GM10266 (cell line): ENCODE results near the gene BCAN.

Experiments used
- DNase-seq: peaks from one replicate; pipeline ENCODE4 v3.0.0; 2012; ENCODE audit errors: extremely low spot score
- TF ChIP-seq, protein P1 (sequence below): IDR thresholded peaks from 2 replicates; pipeline ENCODE4 v1.5.1; 2012; ENCODE audit warnings: mild to moderate bottlenecking, low read depth; ENCODE audit not compliant: control insufficient read depth, insufficient read depth; ENCODE audit errors: missing control alignments

BCAN gene

DNA sequence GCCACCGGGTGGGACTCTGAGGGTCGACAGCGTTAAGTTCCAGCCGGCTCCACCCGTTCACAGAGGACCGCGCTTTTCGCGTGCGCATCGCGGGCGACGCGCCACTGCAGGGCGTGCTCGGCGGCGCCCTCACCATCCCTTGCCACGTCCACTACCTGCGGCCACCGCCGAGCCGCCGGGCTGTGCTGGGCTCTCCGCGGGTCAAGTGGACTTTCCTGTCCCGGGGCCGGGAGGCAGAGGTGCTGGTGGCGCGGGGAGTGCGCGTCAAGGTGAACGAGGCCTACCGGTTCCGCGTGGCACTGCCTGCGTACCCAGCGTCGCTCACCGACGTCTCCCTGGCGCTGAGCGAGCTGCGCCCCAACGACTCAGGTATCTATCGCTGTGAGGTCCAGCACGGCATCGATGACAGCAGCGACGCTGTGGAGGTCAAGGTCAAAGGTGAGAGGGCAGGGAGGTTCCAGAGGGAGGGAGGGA, 4.9 kb downstream of the BCAN start:
- DNase-seq: no peak
- TF ChIP-seq, protein P1, sequence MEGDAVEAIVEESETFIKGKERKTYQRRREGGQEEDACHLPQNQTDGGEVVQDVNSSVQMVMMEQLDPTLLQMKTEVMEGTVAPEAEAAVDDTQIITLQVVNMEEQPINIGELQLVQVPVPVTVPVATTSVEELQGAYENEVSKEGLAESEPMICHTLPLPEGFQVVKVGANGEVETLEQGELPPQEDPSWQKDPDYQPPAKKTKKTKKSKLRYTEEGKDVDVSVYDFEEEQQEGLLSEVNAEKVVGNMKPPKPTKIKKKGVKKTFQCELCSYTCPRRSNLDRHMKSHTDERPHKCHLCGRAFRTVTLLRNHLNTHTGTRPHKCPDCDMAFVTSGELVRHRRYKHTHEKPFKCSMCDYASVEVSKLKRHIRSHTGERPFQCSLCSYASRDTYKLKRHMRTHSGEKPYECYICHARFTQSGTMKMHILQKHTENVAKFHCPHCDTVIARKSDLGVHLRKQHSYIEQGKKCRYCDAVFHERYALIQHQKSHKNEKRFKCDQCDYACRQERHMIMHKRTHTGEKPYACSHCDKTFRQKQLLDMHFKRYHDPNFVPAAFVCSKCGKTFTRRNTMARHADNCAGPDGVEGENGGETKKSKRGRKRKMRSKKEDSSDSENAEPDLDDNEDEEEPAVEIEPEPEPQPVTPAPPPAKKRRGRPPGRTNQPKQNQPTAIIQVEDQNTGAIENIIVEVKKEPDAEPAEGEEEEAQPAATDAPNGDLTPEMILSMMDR: no peak

DNA sequence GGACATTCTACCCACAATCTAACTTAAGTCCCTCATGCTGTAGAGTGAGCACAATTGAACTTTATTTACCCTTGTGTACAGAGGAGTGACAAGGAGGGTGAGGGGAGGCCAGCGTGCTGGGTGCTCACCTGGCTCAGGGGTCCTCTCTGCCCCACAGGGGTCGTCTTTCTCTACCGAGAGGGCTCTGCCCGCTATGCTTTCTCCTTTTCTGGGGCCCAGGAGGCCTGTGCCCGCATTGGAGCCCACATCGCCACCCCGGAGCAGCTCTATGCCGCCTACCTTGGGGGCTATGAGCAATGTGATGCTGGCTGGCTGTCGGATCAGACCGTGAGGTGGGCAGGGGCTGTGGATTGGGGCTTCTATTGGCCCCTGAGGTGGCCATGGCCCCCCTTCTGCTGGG, 5.4 kb downstream of the BCAN start:
- no peak for DNase-seq
- TF ChIP-seq, protein P1: no peak

DNA sequence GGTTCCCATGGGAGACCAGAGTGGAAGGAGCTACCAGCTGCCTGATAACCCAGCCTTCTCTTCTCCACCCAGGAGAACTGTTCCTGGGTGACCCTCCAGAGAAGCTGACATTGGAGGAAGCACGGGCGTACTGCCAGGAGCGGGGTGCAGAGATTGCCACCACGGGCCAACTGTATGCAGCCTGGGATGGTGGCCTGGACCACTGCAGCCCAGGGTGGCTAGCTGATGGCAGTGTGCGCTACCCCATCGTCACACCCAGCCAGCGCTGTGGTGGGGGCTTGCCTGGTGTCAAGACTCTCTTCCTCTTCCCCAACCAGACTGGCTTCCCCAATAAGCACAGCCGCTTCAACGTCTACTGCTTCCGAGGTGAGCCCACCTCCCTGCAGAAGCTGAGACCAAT, 6.6 kb downstream of the BCAN start:
- DNase-seq: no peak
- TF ChIP-seq, protein P1: no peak

DNA sequence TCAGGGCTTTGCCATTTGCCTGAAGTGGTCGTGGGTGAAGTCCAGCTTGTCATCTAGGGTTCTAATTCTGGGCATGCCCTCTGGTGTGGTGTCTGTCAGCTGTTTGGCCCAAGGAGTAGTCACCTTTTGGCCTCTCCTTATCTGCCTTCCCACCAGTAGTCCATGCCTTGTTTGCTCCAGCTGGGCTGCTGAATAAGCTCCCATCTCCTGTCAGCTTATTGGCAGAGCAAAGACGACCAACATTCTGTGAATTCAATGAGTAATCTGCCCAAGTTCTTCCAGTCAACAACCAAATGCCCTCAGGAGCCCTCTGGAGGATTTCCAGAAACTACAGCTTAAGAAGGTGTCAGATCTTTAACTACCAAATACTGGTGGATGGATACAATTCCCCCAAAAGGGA, 7.0 kb downstream of the BCAN start:
- TF ChIP-seq, protein P1: no peak
- no peak for DNase-seq

DNA sequence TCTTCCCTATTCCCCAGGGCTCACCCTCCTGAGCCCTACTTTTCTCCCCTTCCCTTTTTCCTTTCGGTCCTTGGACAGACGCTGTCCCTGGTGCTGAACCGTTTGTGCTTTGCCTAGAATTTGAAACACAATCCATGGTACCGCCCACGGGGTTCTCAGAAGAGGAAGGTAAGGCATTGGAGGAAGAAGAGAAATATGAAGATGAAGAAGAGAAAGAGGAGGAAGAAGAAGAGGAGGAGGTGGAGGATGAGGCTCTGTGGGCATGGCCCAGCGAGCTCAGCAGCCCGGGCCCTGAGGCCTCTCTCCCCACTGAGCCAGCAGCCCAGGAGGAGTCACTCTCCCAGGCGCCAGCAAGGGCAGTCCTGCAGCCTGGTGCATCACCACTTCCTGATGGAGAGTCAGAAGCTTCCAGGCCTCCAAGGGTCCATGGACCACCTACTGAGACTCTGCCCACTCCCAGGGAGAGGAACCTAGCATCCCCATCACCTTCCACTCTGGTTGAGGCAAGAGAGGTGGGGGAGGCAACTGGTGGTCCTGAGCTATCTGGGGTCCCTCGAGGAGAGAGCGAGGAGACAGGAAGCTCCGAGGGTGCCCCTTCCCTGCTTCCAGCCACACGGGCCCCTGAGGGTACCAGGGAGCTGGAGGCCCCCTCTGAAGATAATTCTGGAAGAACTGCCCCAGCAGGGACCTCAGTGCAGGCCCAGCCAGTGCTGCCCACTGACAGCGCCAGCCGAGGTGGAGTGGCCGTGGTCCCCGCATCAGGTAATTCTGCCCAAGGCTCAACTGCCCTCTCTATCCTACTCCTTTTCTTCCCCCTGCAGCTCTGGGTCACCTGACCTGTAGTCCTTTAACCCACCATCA, 10.4 kb downstream of the BCAN start:
- DNase-seq: no peak
- TF ChIP-seq, protein P1: no peak

DNA sequence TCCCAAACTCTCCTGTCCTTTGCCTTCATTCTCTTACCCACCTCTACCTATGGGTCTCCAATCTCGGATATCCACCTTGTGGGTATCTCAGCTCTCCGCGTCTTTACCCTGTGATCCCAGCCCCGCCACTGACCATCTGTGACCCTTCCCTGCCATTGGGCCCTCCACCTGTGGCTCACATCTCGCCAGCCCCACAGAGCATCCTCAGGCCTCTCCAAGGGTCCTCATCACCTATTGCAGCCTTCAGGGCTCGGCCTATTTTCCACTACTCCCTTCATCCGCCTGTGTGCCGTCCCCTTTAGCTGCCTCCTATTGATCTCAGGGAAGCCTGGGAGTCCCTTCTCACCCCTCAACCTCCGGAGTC, 11.1 kb downstream of the BCAN start:
- TF ChIP-seq, protein P1: no peak
- no peak for DNase-seq

DNA sequence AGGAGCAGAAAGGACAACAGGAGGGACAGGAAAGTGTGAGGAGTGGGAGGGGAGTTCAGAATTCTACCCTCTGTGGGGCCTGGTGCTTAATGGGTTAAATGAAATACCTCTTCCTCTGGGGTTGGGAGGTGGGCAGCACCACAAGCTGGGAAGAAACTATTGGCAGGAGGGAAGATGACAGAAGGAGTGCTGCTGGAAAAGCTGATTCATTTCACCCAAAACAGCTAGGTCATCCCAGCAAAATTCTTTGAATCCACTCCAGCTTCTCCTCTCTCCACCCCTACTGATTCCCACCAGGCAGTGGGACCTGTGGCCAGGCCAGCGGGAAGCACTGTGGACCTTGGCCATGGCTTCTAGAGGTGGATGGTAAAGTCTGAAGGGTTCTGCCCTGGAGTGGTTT, 12.8 kb downstream of the BCAN start:
- DNase-seq: no peak
- TF ChIP-seq, protein P1: no peak
